Tibial nerve (tissue), 4 donors: ENCODE measurements around the gene ADH1C.
"Not testable (repeated sequence)": the region's sequence is repeated elsewhere in the genome, so short reads cannot be mapped to it uniquely, and the experiment has no call there.

Experiments used
- CTCF ChIP-seq, 5 experiments: fragments of 200-600 bp in 3 of 5; fragments of 450-650 bp in 2 of 5; sonication (generic) in 3 of 5; IDR thresholded peaks; one replicate each; pipeline ENCODE4 v1.5.1; 2016 to 2019; ENCODE audit warnings: antibody characterized with exemption in 5 of 5, mild to moderate bottlenecking in 3 of 5, moderate library complexity in 2 of 5
- EP300 ChIP-seq, 2 donors: sonication (generic); formaldehyde crosslinking; IDR thresholded peaks; one replicate each; pipeline ENCODE4 v1.6.1; 2017; ENCODE audit warnings: antibody characterized with exemption in 2 of 2, mild to moderate bottlenecking in 1 of 2
- POLR2A ChIP-seq, 2 donors: fragments of 450-650 bp; IDR thresholded peaks; one replicate each; pipeline ENCODE4 v1.6.1; 2017; ENCODE audit warnings: antibody characterized with exemption in 2 of 2, mild to moderate bottlenecking in 2 of 2, moderate library complexity in 2 of 2

- TF ChIP-seq POLR2A, EP300 (IDR thresholded peaks at IDR 0.05): not testable (repeated sequence)
- peak in 1 of 5 experiments; percentile 12 for TF ChIP-seq CTCF (IDR thresholded peaks at IDR 0.05)
Observed at GRCh38 chr4:99377341-99377740, 24.8 kb upstream of the ADH1C start.
